Measurements from ENCODE around the gene ARHGEF26.

DNA sequence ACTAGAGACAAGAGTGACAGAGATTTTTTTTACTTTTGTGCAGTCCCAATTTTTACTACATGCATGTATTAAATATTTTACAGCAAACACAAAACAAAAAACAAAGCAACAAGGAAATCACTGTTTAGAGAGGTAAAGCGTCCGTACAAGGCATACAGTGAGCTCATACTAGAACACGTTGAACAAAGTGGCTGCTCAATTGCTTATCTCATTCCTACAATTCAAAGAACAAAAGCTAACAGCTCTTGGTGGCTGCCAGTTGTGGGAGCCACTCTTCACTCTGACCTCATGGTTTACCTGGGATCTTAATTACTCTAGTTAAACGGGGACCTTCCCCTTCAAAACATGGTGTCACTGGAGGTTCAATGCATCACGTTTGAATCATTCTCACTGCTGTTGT lies 7.6 kb upstream of the ARHGEF26 start:
- no peak for TF ChIP-seq GATA3 (IDR thresholded peaks at IDR 0.05; ENCODE audit: low read depth, low read length)
- TF ChIP-seq GATA2 (IDR thresholded peaks at IDR 0.05; ENCODE audit: low read depth, low read length) = no peak

Measured in SH-SY5Y (cell line).